ENCODE results near the gene SMIM20. TPM values are rescaled to one million over a fixed set of nuclear protein-coding genes. Genes with fewer than 3 reads are reported as not detected.

SMIM20 gene
- total and polyA plus RNA-seq, 12 donors = 27.4 to 48.5 (median 42.0) TPM

DNA sequence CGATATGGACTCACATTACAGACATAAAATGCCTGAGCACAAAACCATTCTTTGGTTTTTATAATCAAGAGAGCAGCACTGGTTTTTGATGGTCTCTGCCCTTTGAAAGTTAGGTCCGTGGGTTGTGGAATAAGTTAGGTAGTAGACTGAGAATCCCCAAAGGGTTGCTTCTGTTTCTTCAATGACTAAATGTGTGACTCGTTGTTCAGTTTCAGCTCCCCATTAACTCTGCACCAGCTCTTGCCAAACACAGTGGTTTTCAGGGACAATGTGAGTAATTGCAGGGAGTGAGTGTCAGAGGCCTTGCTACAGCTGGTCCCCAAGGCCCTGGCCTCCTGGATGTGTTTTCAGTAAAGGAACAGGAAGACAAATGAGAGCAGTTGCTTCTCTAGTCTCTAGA, 24.8 kb downstream of the SMIM20 start:
- no peak overlapping the region for H3K4me3 ChIP-seq
- H3K4me1 ChIP-seq = peaks cover 0 to 30% (median 19%) of the 10 kb centered on the region in 9 donors
- WGBS, 2 donors = 46 to 60% methylated on average over 3 of the region's 3 CpGs
- no peaks in the 10 kb centered on the region for H3K36me3 ChIP-seq
- intact Hi-C loops (cut with DNase I) = no loop called here
- TF ChIP-seq CTCF (IDR thresholded peaks at IDR 0.05) = no peak
- no peaks in the 10 kb centered on the region for H3K9me3 ChIP-seq
- ATAC-seq (peak in 7 of 8 donors; percentile 48 to 92 (median 71)), DNase-seq (peak; percentile 36 to 48)
- H3K27me3 ChIP-seq = no peaks in the 10 kb centered on the region
- peak overlapping the region in 6 of 10 donors; percentile 3 to 69 (median 18) for H3K27ac ChIP-seq

GRCh38 chr4:25939330-25939729, 25.3 kb downstream of the SMIM20 start:
- 87 to 89% methylated on average over 4 of the region's 4 CpGs for WGBS, 2 donors
- TF ChIP-seq CTCF (IDR thresholded peaks at IDR 0.05) = no peak
- DNase-seq = no peak
- intact Hi-C loops (cut with DNase I) = no loop called here
- no peaks in the 10 kb centered on the region for H3K27me3 ChIP-seq
- peak overlapping the region in 2 of 10 donors; percentile 25 to 69 for H3K27ac ChIP-seq
- no peak overlapping the region for H3K4me3 ChIP-seq
- peaks cover 0 to 32% (median 19%) of the 10 kb centered on the region in 9 donors for H3K4me1 ChIP-seq
- ATAC-seq = no peak
- H3K9me3 ChIP-seq = no peaks in the 10 kb centered on the region
- H3K36me3 ChIP-seq = no peaks in the 10 kb centered on the region

- Histone ChIP-seq H3K4me1 (peaks cover 0 to 32% (median 15%) of the 10 kb centered on the region in 9 donors), H3K27me3 (peaks cover 0 to 2% (median 0%) of the 10 kb centered on the region in 7 donors), H3K27ac (no peak overlapping the region), H3K4me3 (no peak overlapping the region), H3K36me3 (no peaks in the 10 kb centered on the region), H3K9me3 (no peaks in the 10 kb centered on the region)
- ATAC-seq = no peak
- 90 to 97% methylated on average over 3 of the region's 3 CpGs for WGBS, 2 donors
- intact Hi-C loops (cut with DNase I) = no loop called here
- no peak for TF ChIP-seq CTCF (IDR thresholded peaks at IDR 0.05)
- no peak for DNase-seq
Observed at GRCh38 chr4:25941457-25942221, 27.6 kb downstream of the SMIM20 start.

GRCh38 chr4:25943312-25943711, 29.3 kb downstream of the SMIM20 start:
- DNase-seq (peak; percentile 35 to 37), ATAC-seq (peak in 7 of 8 donors; percentile 67 to 93 (median 90))
- Histone ChIP-seq H3K36me3 (no peaks in the 10 kb centered on the region), H3K27me3 (peaks cover 0 to 3% (median 0%) of the 10 kb centered on the region in 7 donors), H3K27ac (peak overlapping the region in 5 of 10 donors; percentile 1 to 74 (median 58)), H3K4me1 (peaks cover 0 to 21% (median 9%) of the 10 kb centered on the region in 9 donors), H3K4me3 (no peak overlapping the region), H3K9me3 (no peaks in the 10 kb centered on the region)
- intact Hi-C loops (cut with DNase I) = no loop called here
- TF ChIP-seq CTCF (IDR thresholded peaks at IDR 0.05) = no peak
